HPDE6-E6E7 (cell line): ENCODE data around the gene SLC29A1.

Experiments
- DNase-seq: peaks from one replicate; pipeline ENCODE4 v3.0.0; 2011; ENCODE audit warnings: missing footprints; ENCODE audit errors: extremely low spot score

The SLC29A1 gene

GRCh38 chr6:44237021-44237812, 13.8 kb downstream of the SLC29A1 start:
- DNase-seq, result peak; percentile 98

GRCh38 chr6:44237813-44238433, 14.5 kb downstream of the SLC29A1 start:
- peak; percentile 78 for DNase-seq

DNA sequence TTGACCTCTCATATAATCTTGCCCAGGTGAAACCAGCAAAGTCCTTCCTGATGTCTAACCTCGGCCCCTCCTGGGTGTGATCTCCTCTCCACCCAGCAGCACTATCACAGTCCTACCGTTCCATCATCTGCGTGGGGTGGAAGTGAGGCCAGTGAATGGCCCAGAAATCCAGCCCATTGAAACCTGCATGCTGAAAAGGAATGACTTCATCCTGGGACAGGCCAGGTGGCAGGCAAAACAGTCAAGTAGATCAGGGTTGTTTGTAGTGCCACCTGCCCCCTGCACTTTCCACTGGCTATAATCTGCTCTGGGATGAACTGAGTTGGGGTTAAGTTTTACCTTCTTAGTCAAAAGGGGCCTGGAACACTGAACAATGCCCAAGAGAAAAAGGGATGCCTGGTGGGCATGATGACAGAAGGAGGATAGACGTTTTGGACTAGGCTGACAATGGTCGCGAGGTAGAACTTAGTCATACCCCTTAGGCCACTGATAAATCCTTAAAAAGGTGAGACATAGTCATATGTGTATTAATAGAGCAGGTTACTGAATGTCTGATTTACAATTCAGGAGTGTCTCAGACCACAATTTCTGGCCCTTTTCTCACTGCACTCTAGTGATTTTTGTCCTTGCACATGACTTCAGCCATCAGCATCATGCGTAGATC, 15.4 kb downstream of the SLC29A1 start:
- no peak for DNase-seq

DNA sequence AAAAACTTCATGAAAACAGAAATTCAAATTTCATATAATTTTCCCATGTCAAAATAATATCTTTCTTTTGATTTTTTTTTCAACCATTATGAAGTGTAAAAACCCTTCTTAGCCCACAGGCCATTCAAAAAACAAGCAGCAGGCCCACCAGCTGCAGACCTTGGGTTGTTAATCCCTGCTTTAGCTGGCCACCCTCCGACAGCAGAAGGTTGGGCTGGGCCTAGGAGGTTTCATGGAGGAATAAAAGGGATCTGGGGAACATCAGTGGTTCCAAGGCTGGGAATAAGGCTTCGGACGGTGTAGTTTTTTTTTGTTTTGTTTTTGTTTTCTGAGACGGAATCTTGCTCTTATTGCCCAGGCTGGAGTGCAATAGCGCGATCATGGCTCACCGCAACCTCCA, 19.9 kb downstream of the SLC29A1 start:
- DNase-seq, result no peak

- no peak for DNase-seq
Observed at GRCh38 chr6:44245391-44245911, 22.1 kb downstream of the SLC29A1 start.

DNA sequence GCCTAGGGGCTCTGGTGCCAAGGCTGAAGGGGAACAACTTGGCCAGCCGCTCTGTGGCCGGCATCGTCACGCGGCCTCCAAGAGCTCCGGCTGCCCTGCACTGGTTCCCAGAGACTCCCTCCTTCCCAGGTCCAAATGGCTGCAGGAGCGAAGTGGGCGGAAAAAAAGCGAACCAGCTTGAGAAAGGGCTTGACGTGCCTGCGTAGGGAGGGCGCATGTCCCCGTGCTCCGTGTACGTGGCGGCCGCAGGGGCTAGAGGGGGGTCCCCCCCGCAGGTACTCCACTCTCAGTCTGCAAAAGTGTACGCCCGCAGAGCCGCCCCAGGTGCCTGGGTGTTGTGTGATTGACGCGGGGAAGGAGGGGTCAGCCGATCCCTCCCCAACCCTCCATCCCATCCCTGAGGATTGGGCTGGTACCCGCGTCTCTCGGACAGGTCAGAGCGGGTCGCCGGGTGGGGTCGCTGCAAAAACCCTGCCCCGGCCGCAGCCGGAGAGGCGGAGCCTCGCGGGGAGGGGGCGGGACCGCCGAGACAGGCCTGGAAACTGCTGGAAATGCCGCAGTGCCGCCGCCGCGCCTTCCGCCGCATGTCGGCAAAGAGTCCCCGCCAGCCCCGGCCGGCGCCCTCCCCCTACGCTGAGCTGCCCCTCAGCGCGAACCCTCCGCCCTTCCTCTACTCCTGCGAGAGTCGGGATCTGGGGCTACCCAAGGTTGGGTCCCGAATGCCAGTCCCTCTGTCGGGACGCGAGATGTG, 22.7 kb downstream of the SLC29A1 start:
- peak; percentile 79 for DNase-seq

GRCh38 chr6:44246663-44247337, 23.4 kb downstream of the SLC29A1 start, which contains the start of gene HSP90AB1:
Gene HSP90AB1, plus strand, starts transcription at chr6:44247101. Its CDS starts 1,529 bp downstream, at chr6:44248630.
- DNase-seq, result peak; percentile 91

DNA sequence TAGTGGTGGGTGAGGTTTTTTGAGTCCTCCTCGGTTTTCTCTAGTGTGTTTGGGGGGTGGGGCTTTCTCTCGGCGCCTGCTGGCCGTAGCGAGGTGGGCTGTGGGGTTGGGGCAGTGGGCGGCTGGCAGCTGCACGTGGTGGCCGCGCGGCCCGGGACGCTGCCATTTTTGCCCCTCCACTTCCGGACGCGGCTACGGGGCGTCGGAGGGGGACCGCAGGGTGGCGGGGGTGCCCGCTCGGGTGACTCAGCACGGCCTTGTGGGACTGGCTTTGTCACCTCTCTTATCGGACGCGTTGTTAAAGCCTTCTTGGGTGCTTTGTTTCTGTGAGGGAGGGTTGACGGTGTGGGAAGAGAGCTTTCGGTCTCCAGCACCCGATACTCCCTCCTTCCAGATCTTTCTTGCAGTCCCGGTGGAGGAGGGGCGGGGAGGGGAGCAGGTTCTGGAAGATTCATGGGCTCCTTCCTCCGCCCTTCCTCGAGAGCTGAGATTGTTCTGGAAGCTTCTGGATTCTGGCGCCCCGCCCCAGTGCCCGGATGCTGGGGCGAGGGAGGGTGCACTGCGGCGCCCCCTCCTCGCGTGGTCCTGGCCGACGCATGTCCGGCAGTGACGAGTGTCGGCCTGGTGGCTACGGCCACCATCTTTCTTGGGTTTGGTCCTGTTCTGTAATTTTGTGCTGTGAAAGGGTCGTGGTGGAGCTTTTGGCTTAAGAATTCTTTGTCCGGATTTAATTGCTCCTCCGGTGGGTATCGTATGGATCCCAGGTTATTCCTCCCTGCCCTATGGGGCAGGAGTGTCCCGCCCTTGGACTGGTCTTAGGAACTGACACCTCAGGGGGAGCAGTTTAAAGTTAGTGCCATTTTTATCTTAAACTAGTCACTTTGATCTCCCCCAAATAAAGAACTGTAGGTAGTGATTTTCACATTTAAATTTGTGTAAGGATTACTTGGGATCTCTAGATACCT, 24.2 kb downstream of the SLC29A1 start:
- no peak for DNase-seq

- no peak for DNase-seq
Observed at GRCh38 chr6:44248579-44248978, 25.2 kb downstream of the SLC29A1 start.

- no peak for DNase-seq
Observed at GRCh38 chr6:44249082-44249748, 25.8 kb downstream of the SLC29A1 start.

- no peak for DNase-seq
Observed at GRCh38 chr6:44250067-44250717, 26.8 kb downstream of the SLC29A1 start.

GRCh38 chr6:44250718-44251123, 27.3 kb downstream of the SLC29A1 start:
- DNase-seq, result no peak

DNA sequence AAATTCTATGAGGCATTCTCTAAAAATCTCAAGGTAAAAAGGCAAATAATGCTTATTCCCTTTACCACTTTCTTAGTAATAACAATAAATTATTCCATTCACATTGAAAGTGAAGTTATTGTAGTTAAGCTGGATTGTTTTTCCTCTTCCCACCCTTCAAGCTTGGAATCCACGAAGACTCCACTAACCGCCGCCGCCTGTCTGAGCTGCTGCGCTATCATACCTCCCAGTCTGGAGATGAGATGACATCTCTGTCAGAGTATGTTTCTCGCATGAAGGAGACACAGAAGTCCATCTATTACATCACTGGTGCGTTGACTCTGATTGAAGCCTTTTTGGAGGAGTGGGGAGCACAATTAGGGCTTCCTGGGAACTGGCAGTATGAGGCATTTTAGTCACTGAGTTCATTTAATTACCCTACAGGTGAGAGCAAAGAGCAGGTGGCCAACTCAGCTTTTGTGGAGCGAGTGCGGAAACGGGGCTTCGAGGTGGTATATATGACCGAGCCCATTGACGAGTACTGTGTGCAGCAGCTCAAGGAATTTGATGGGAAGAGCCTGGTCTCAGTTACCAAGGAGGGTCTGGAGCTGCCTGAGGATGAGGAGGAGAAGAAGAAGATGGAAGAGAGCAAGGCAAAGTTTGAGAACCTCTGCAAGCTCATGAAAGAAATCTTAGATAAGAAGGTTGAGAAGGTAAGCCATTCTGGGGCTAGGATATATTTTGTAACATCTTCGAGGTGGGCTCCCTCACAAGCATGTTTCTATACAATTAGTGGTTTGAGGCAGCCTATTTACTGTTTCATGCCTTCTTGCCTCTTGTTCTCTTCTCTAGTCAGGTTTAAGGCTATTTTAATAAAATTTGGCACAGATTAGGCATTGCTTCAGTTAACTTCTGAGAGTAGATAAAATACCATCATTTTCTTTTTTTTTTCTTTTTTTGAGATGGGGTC, 28.5 kb downstream of the SLC29A1 start:
- DNase-seq, result no peak

GRCh38 chr6:44253307-44254101, 30.1 kb downstream of the SLC29A1 start:
- no peak for DNase-seq

DNA sequence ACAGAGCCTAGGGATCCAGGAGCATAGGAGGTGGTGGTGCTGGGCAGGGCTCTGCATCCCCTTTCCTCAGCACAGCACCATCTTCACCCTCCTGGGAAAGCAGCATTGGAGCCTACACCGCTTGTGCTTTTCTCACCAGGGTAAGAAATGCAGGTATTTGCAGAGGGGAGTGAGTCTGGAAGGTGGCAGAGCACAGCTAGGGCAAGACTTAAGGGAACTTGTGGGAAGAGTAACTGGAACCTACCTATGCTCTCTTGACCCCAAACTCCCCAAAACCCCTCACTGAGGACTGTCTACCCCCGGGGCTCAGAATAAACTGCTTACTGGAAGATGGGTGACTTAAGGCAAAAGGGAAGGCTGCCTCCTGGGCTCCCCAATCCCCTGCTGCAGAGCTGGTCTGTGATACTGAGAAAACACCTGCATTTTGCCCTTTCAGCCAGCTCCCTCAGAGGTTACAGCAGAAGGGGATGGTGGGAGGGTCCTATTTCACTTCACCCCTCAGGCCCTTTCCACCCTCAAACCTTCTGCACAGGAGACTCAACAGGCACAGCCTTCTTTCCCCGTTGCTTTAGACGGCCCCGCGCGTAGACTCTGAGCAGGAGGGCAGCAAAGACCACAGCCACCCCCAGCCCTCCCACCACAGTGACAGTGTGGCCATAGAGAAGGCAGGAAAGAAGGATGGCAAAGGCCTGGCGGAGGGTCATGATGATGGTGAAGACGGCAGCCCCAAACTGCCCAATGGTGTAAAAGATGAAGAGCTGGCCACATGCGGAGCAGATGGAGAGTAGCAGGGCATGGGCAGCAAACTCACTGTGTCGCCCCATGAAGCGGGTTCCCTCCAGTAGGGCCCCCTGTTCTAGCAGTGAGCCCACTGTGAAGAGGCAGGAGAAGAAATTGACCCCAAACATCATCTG, 31.1 kb downstream of the SLC29A1 start:
- DNase-seq, result no peak
